Type B pancreatic cell (in vitro differentiated cells): ENCODE measurements around the gene IPCEF1. TPM values are rescaled to one million over a fixed set of nuclear protein-coding genes. Genes with fewer than 3 reads are reported as not detected.
"Not testable (repeated sequence)": the region's sequence is repeated elsewhere in the genome, so short reads cannot be mapped to it uniquely, and the experiment has no call there.

Experiments
- DNase-seq: peaks from one replicate; pipeline ENCODE4 v3.0.0; 2021; ENCODE audit warnings: mixed read lengths; ENCODE audit not compliant: unreplicated experiment; ENCODE audit errors: extremely low spot score
- H3K27ac Mint-ChIP-seq: 2 replicates; pipeline ENCODE4 v1.8.0; 2021; ENCODE audit warnings: mild to moderate bottlenecking, mixed read lengths
- H3K27me3 Mint-ChIP-seq: 2 replicates; pipeline ENCODE4 v1.8.0; 2021; ENCODE audit warnings: mixed read lengths
- H3K36me3 Mint-ChIP-seq: 2 replicates; pipeline ENCODE4 v1.8.0; 2021; ENCODE audit warnings: mixed read lengths
- H3K4me1 Mint-ChIP-seq: one replicate; pipeline ENCODE4 v1.8.0; 2021; ENCODE audit warnings: mixed read lengths; ENCODE audit not compliant: unreplicated experiment
- H3K4me3 Mint-ChIP-seq: 2 replicates; pipeline ENCODE4 v1.8.0; 2021; ENCODE audit warnings: mild to moderate bottlenecking, mixed read lengths
- H3K9me3 Mint-ChIP-seq: 2 replicates; pipeline ENCODE4 v1.8.0; 2021; ENCODE audit warnings: mixed read lengths
- total RNA-seq: library from RNA; stranded (reverse); gene quantifications from 2 replicates; pipeline ENCODE4 v1.2.1, GENCODE V29; 2021; ENCODE audit warnings: low replicate concordance
- TF ChIP-seq, protein P1 (sequence below): fragments of 200-600 bp; sonication (generic); conservative IDR thresholded peaks from 2 replicates; pipeline ENCODE4 v1.5.0; 2021; ENCODE audit warnings: antibody characterized with exemption, mild to moderate bottlenecking

IPCEF1 gene
- total RNA-seq, 1 donor from 2014 or later = 1.0 TPM

DNA sequence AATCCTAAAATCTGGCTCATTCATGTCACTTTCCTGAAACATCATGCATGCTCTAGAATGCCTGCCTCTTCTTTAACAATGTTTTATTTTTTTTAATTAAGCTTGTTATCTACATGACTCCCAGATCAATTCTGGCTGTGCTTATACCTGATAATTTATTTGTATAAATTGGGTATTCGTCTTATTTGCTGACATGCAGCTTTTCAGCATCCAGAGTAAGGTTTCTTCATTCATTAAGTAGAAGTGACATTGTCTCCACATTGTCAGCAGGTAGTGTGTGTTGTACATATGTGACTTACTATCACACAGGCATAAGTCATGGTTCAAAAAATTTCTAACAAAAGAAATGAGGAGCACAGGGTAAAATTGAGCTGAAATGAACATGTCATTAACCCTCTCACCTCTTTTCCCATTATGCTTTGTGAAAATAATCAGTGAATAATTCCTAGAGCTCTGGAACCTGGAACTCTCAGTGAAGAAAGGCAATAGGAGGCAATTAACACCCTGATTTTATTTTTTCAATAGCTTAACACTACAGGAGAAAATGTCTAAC, 160.2 kb downstream of the IPCEF1 start:
- TF ChIP-seq, protein P1, sequence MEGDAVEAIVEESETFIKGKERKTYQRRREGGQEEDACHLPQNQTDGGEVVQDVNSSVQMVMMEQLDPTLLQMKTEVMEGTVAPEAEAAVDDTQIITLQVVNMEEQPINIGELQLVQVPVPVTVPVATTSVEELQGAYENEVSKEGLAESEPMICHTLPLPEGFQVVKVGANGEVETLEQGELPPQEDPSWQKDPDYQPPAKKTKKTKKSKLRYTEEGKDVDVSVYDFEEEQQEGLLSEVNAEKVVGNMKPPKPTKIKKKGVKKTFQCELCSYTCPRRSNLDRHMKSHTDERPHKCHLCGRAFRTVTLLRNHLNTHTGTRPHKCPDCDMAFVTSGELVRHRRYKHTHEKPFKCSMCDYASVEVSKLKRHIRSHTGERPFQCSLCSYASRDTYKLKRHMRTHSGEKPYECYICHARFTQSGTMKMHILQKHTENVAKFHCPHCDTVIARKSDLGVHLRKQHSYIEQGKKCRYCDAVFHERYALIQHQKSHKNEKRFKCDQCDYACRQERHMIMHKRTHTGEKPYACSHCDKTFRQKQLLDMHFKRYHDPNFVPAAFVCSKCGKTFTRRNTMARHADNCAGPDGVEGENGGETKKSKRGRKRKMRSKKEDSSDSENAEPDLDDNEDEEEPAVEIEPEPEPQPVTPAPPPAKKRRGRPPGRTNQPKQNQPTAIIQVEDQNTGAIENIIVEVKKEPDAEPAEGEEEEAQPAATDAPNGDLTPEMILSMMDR = no peak
- Mint-ChIP-seq H3K4me3 (no peak overlapping the region), H3K4me1 (no peaks in the 10 kb centered on the region), H3K9me3 (no peaks in the 10 kb centered on the region), H3K36me3 (no peaks in the 10 kb centered on the region), H3K27me3 (no peaks in the 10 kb centered on the region), H3K27ac (no peak overlapping the region)
- no peak for DNase-seq

DNA sequence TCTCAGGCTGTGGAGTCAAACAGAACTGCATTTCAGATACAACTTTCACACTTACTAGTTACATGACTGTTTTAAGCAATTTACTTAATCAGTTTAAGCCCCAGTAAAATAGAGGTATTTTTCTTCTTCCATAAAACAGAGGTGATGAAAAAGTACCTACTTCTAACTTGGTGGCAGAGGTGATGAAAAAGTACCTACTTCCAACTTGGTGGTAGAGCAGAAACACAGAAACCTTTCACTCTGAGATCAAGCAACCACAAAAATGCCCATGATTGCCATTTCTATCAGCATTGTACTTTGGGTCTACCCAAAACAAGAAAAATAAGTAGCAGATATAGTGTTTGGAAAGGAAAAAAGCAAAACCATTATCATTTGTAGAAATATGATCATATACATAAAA, 168.9 kb downstream of the IPCEF1 start:
- DNase-seq = no peak
- H3K4me3 Mint-ChIP-seq = no peak overlapping the region
- no peak overlapping the region for H3K27ac Mint-ChIP-seq
- no peaks in the 10 kb centered on the region for H3K9me3 Mint-ChIP-seq
- H3K36me3 Mint-ChIP-seq = no peaks in the 10 kb centered on the region
- H3K27me3 Mint-ChIP-seq = no peaks in the 10 kb centered on the region
- TF ChIP-seq, protein P1 = no peak
- H3K4me1 Mint-ChIP-seq = no peaks in the 10 kb centered on the region

DNA sequence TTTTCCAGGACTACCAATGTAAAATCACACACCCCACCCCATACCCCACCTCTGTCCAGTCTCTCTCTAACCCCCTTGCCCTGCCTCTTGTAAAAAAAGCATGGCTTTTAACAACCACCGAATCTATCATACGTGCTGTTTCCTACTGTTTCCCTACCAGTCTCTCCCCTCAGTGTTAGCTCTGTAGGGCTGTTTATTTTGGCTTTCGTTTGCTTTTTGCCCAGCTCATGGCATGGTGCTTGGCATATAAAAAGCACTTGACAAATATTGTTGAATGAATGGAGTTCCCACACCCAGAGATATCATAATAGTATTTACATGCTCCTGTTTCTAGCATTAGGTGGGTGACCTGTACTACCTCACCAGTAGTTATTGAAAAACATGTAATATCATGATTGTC, 169.4 kb downstream of the IPCEF1 start:
- Mint-ChIP-seq H3K27me3 (no peaks in the 10 kb centered on the region), H3K4me3 (no peak overlapping the region), H3K36me3 (no peaks in the 10 kb centered on the region), H3K4me1 (no peaks in the 10 kb centered on the region), H3K9me3 (no peaks in the 10 kb centered on the region), H3K27ac (no peak overlapping the region)
- DNase-seq = no peak
- TF ChIP-seq, protein P1 = no peak

DNA sequence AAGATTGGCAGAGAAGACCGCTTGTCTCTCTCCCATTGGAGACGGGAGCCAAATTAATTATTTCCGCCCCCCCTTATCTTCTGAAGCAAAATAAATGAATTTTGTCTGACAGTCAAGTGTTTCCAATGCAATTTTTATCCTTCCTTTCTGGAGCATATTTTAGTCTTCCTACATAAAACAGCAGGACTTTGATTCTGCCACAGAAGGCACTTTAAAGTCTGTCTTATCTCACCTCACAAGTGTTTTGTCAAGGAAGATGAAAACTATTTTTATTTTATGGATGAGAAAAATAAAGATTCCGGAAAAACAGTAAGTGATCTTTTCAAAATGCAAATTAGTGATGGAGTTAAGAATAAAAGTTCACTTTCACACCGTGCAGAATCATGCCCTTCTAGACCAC, 177.2 kb downstream of the IPCEF1 start:
- no peak for DNase-seq
- Mint-ChIP-seq H3K27me3 (no peaks in the 10 kb centered on the region), H3K4me3 (no peak overlapping the region), H3K36me3 (no peaks in the 10 kb centered on the region), H3K27ac (no peak overlapping the region), H3K9me3 (no peaks in the 10 kb centered on the region), H3K4me1 (no peaks in the 10 kb centered on the region)
- TF ChIP-seq, protein P1 = no peak

DNA sequence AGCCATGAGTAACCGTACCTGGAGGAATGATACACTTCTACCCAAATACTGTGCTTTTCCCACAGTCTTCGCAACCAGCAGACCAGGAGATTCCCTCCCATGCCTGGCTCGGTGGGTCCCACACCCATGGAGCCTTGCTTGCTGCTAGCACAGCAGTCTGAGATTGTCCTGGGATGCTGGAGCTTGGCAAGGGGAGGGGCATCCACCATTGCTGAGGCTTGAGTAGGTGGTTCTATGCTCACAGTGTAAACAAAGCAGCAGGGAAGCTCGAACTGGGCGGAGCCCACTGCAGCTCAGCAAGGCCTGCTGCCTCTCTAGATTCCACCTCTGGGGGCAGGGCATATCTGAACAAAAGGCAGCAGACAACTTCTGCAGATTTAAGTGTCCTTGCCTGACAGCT, 184.2 kb downstream of the IPCEF1 start:
- not testable (repeated sequence) for H3K27me3 Mint-ChIP-seq, H3K4me1 Mint-ChIP-seq, H3K9me3 Mint-ChIP-seq, H3K27ac Mint-ChIP-seq, H3K4me3 Mint-ChIP-seq, DNase-seq, H3K36me3 Mint-ChIP-seq

DNA sequence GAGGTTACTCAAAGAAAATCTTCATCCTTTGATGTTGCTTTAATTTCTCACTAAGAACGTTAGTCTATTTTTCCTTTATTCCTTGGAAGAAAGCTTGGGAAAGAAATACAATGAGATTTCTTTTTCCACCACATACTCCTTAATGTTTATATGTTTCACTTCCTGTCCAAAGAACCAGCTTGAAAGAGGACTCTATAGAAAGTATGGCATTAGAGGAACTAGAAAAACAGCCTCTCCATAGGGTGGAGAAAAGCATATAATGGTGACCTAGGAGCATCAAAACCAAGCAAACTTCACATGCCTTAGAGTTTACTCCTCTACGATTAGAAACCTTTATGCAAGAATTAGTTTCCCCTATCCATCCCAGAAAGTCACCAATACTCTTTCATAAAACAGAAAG, 186.5 kb downstream of the IPCEF1 start:
- no peak for DNase-seq
- Mint-ChIP-seq H3K9me3 (peaks cover 9% of the 10 kb centered on the region), H3K27me3 (no peaks in the 10 kb centered on the region), H3K36me3 (no peaks in the 10 kb centered on the region), H3K4me3 (no peak overlapping the region), H3K27ac (no peak overlapping the region), H3K4me1 (no peaks in the 10 kb centered on the region)
- TF ChIP-seq, protein P1 = no peak
